ENCODE measurements around the gene ANAPC4.
A peak's percentile ranks its signal among the peaks of the same experiment; 100 is the strongest.

ANAPC4 gene

GRCh38 chr4:25433966-25434827 is 57.1 kb downstream of the ANAPC4 start:
- no peak for DNase-seq (ENCODE audit: low spot score)

- peak; percentile 14 for DNase-seq (ENCODE audit: low spot score)
Measured at GRCh38 chr4:25437926-25438325, 60.9 kb downstream of the ANAPC4 start.

GRCh38 chr4:25439918-25440477 is 62.9 kb downstream of the ANAPC4 start:
- DNase-seq (ENCODE audit: low spot score): peak; percentile 79

- DNase-seq (ENCODE audit: low spot score): peak; percentile 53
Measured at GRCh38 chr4:25440478-25441030, 63.5 kb downstream of the ANAPC4 start.

- DNase-seq (ENCODE audit: low spot score): peak; percentile 42
Measured at GRCh38 chr4:25441519-25442117, 64.6 kb downstream of the ANAPC4 start.

GRCh38 chr4:25442863-25443307 is 65.8 kb downstream of the ANAPC4 start:
- DNase-seq (ENCODE audit: low spot score): no peak

GRCh38 chr4:25443851-25444250 is 66.8 kb downstream of the ANAPC4 start:
- DNase-seq (ENCODE audit: low spot score): no peak

- no peak for DNase-seq (ENCODE audit: low spot score)
Measured at GRCh38 chr4:25446611-25447010, 69.5 kb downstream of the ANAPC4 start.

- no peak for DNase-seq (ENCODE audit: low spot score)
Measured at GRCh38 chr4:25448379-25449109, 71.5 kb downstream of the ANAPC4 start.

GRCh38 chr4:25449270-25449669 is 72.2 kb downstream of the ANAPC4 start:
- DNase-seq (ENCODE audit: low spot score): no peak

- DNase-seq (ENCODE audit: low spot score): no peak
Measured at GRCh38 chr4:25449688-25450087, 72.6 kb downstream of the ANAPC4 start.

GRCh38 chr4:25450491-25450901 is 73.4 kb downstream of the ANAPC4 start:
- DNase-seq (ENCODE audit: low spot score): no peak

GRCh38 chr4:25451676-25452075 is 74.6 kb downstream of the ANAPC4 start:
- DNase-seq (ENCODE audit: low spot score): no peak

- no peak for DNase-seq (ENCODE audit: low spot score)
Measured at GRCh38 chr4:25452081-25452480, 75.0 kb downstream of the ANAPC4 start.

GRCh38 chr4:25454476-25454875 is 77.4 kb downstream of the ANAPC4 start:
- no peak for DNase-seq (ENCODE audit: low spot score)

GRCh38 chr4:25457053-25457715 is 80.1 kb downstream of the ANAPC4 start:
- DNase-seq (ENCODE audit: low spot score): no peak

- no peak for DNase-seq (ENCODE audit: low spot score)
Measured at GRCh38 chr4:25466966-25467697, 90.1 kb downstream of the ANAPC4 start.

GRCh38 chr4:25467843-25468242 is 90.8 kb downstream of the ANAPC4 start:
- no peak for DNase-seq (ENCODE audit: low spot score)
